Measurements from ENCODE around the gene CBARP. TPM values are rescaled to one million over a fixed set of nuclear protein-coding genes. Genes with fewer than 3 reads are reported as not detected.

The CBARP gene
- total RNA-seq, 2 experiments from 2014 or later: 0.49 to 0.86 TPM

GRCh38 chr19:1250437-1251260 is 12.8 kb upstream of the CBARP start:
- intact Hi-C loops (cut with micrococcal nuclease): no loop called here
- peaks cover 16% of the 10 kb centered on the region for H3K4me1 Mint-ChIP-seq (ENCODE audit: low read depth)
- peaks cover 35% of the 10 kb centered on the region for H3K36me3 Mint-ChIP-seq (ENCODE audit: low read depth)
- H3K4me3 Mint-ChIP-seq: peak overlapping the region; percentile 96
- DNase-seq (peak; percentile 69), ATAC-seq (no peak)
- TF ChIP-seq CTCF (IDR thresholded peaks at IDR 0.05): no peak
- no peaks in the 10 kb centered on the region for H3K9me3 Mint-ChIP-seq
- peak overlapping the region; percentile 92 for H3K27ac Mint-ChIP-seq
- ChIA-PET POLR2A (interaction anchor here (0.8 to 1.3 kb wide), 6 partner anchors 12 to 34 kb away, joined by 3 to 7 read pairs (median 4); partner anchors contain the start of gene CIRBP), CTCF (no interaction called here)
- no peaks in the 10 kb centered on the region for H3K27me3 Mint-ChIP-seq

- peak overlapping the region; percentile 75 for H3K27ac Mint-ChIP-seq
- ChIA-PET CTCF (no interaction called here), POLR2A (interaction anchor here (0.5 to 1.0 kb wide), 4 partner anchors 13 to 233 kb away, joined by 3 to 5 read pairs (median 4); partner anchors contain the start of gene CIRBP)
- no peak for ATAC-seq
- no peaks in the 10 kb centered on the region for H3K27me3 Mint-ChIP-seq
- peak overlapping the region; percentile 73 for H3K4me3 Mint-ChIP-seq
- intact Hi-C loops (cut with micrococcal nuclease): loop anchor here (10.0 kb wide), 1 partner anchor 145 kb away; the partner anchor contains the start of gene GPX4
- no peak for TF ChIP-seq CTCF (IDR thresholded peaks at IDR 0.05)
- no peaks in the 10 kb centered on the region for H3K9me3 Mint-ChIP-seq
- peaks cover 13% of the 10 kb centered on the region for H3K4me1 Mint-ChIP-seq (ENCODE audit: low read depth)
- no peak for DNase-seq
- peaks cover 32% of the 10 kb centered on the region for H3K36me3 Mint-ChIP-seq (ENCODE audit: low read depth)
Measured at GRCh38 chr19:1249990-1250436, 12.2 kb upstream of the CBARP start.

- TF ChIP-seq CTCF (IDR thresholded peaks at IDR 0.05): no peak
- intact Hi-C loops (cut with micrococcal nuclease): loop anchor here (10.0 kb wide), 1 partner anchor 145 kb away; the partner anchor contains the start of gene GPX4
- no peaks in the 10 kb centered on the region for H3K27me3 Mint-ChIP-seq
- peaks cover 28% of the 10 kb centered on the region for H3K36me3 Mint-ChIP-seq (ENCODE audit: low read depth)
- no peaks in the 10 kb centered on the region for H3K9me3 Mint-ChIP-seq
- peak overlapping the region; percentile 75 for H3K27ac Mint-ChIP-seq
- peak; percentile 95 for DNase-seq
- ChIA-PET POLR2A (interaction anchor here (0.5 to 1.4 kb wide), 7 partner anchors 12 to 233 kb away, joined by 3 to 5 read pairs (median 3); partner anchors contain the start of gene CIRBP), CTCF (interaction anchor here (1.0 kb wide), 2 partner anchors 13 to 17 kb away, joined by 4 to 7 read pairs; no protein-coding TSS in a partner anchor)
- ATAC-seq: peak; percentile 40
- H3K4me3 Mint-ChIP-seq: peak overlapping the region; percentile 73
- peaks cover 10% of the 10 kb centered on the region for H3K4me1 Mint-ChIP-seq (ENCODE audit: low read depth)
Measured at GRCh38 chr19:1249298-1249989, 11.6 kb upstream of the CBARP start.

GRCh38 chr19:1248786-1249297 is 11.0 kb upstream of the CBARP start:
- peak overlapping the region; percentile 74 for H3K4me3 Mint-ChIP-seq
- peaks cover 11% of the 10 kb centered on the region for H3K4me1 Mint-ChIP-seq (ENCODE audit: low read depth)
- H3K36me3 Mint-ChIP-seq (ENCODE audit: low read depth): peaks cover 26% of the 10 kb centered on the region
- CTCF ChIA-PET: interaction anchor here (1.0 kb wide), 2 partner anchors 13 to 18 kb away, joined by 4 to 7 read pairs; no protein-coding TSS in a partner anchor
- ATAC-seq (peak; percentile 13), DNase-seq (peak; percentile 81)
- POLR2A ChIA-PET: interaction anchor here (0.6 to 1.4 kb wide), 5 partner anchors 13 to 24 kb away, joined by 3 to 4 read pairs (median 3); no protein-coding TSS in a partner anchor
- TF ChIP-seq CTCF (IDR thresholded peaks at IDR 0.05): peak; percentile 96
- peak overlapping the region; percentile 88 for H3K27ac Mint-ChIP-seq
- H3K27me3 Mint-ChIP-seq: no peaks in the 10 kb centered on the region
- no peaks in the 10 kb centered on the region for H3K9me3 Mint-ChIP-seq
- intact Hi-C loops (cut with micrococcal nuclease): loop anchor here (10.0 kb wide), 1 partner anchor 144 kb away; the partner anchor contains the start of gene GPX4

Data from activated CD8-positive, alpha-beta T cell treated with anti-CD3 and anti-CD28 coated beads for 36 hours (primary cell).